Thoracic aorta endothelial cell (primary cell): ENCODE data around the gene SOX14. TPM values are rescaled to one million over a fixed set of nuclear protein-coding genes. Genes with fewer than 3 reads are reported as not detected.

Experiments used
- total RNA-seq: library from RNA; depleted of rRNA; stranded (reverse); fragments of >200 nt; gene quantifications from 2 replicates; pipeline ENCODE4 v1.2.3, GENCODE V29; 2012

The SOX14 gene
- total RNA-seq = not detected in 2 replicates

DNA sequence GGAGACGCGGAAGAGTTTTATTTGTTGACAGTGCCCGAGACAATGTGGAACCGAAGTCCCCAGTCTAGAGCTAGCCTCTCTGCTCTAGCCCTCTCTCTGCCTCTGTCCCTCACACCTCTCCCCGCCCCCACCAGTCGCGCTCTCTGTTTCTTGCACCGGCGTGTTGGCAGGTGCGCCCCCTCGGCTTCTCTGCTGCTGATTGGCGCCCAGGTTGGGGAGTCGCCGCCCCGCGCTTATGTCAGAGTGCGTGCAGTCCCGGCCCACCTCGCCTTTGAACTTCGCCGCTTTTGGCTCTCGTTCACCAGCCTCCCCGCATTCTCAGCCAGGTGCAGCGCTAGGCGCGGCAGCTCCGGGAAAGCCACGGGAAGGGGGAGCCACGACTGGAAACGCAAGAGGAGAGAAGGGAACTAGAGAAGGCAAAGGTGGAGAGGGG lies at the start of gene SOX14:
SOX14 (plus strand) TSS at position 315 of the 433 bp plus-strand sequence. CDS start 470 bp downstream, outside the sequence.

Other genes starting within 250 kb of the SOX14 start
- not detected in 2 replicates for gene CLDN18, start 245.8 kb downstream of the SOX14 start, total RNA-seq